Peyer's patch (tissue), 4 donors: ENCODE results near the gene ABLIM1.

Experiments
- CTCF ChIP-seq, 6 experiments: fragments of 450-650 bp in 4 of 6; fragments of 200-600 bp in 2 of 6; sonication (generic) in 1 of 6; IDR thresholded peaks; one replicate each; pipeline ENCODE4 v1.5.1; 2017 to 2019; ENCODE audit warnings: antibody characterized with exemption in 6 of 6, mild to moderate bottlenecking in 3 of 6, moderate library complexity in 1 of 6
- POLR2A ChIP-seq, 2 donors: fragments of 450-650 bp; IDR thresholded peaks; one replicate each; pipeline ENCODE4 v1.5.1; 2017; ENCODE audit warnings: antibody characterized with exemption in 2 of 2, mild to moderate bottlenecking in 2 of 2, moderate library complexity in 2 of 2

GRCh38 chr10:114519756-114520293 is 138.2 kb downstream of the ABLIM1 start:
- TF ChIP-seq POLR2A (IDR thresholded peaks at IDR 0.05): no peak
- peak in 1 of 6 experiments; percentile 3 for TF ChIP-seq CTCF (IDR thresholded peaks at IDR 0.05)
